Esophagus (tissue), 2 donors: ENCODE results near the gene DGKG. TPM values are rescaled to one million over a fixed set of nuclear protein-coding genes. Genes with fewer than 3 reads are reported as not detected.
A peak's percentile ranks its signal among the peaks of the same experiment; 100 is the strongest.

ENCODE experiments used
- H3K27ac ChIP-seq, 2 donors: one replicate each; pipeline ENCODE4 v1.5.1; 2013; ENCODE audit warnings: low read depth in 2 of 2, mild to moderate bottlenecking in 2 of 2, inconsistent platforms in 1 of 2, low read length in 1 of 2, moderate library complexity in 1 of 2
- H3K27me3 ChIP-seq, 2 donors: one replicate each; pipeline ENCODE4 v1.6.1; 2013; ENCODE audit warnings: low read length in 2 of 2, control low read depth in 1 of 2, mild to moderate bottlenecking in 1 of 2; ENCODE audit not compliant: insufficient read depth in 2 of 2, control insufficient read depth in 1 of 2
- H3K36me3 ChIP-seq, 2 donors: one replicate each; pipeline ENCODE4 v1.6.1; 2013; ENCODE audit warnings: low read length in 1 of 2; ENCODE audit not compliant: control insufficient read depth in 2 of 2, insufficient read depth in 2 of 2
- H3K4me1 ChIP-seq, 2 donors: one replicate each; pipeline ENCODE4 v1.6.1; 2013; ENCODE audit warnings: low read length in 1 of 2; ENCODE audit not compliant: control insufficient read depth in 2 of 2, insufficient read depth in 2 of 2
- H3K4me3 ChIP-seq, 2 donors: one replicate each; pipeline ENCODE4 v1.5.1; 2013; ENCODE audit warnings: low read length in 2 of 2, mild to moderate bottlenecking in 2 of 2, low read depth in 1 of 2, moderate library complexity in 1 of 2
- H3K9me3 ChIP-seq, 2 donors: one replicate each; pipeline ENCODE4 v1.6.1; 2013; ENCODE audit warnings: mild to moderate bottlenecking in 2 of 2, low read depth in 1 of 2, low read length in 1 of 2, moderate library complexity in 1 of 2; ENCODE audit not compliant: control insufficient read depth in 2 of 2, insufficient read depth in 1 of 2
- WGBS, 2 donors: extraction: QIAGEN DNeasy Blood & Tissue Kit; methylation state at CpG; one replicate each; pipeline ENCODE4 v1.1.7; 2013; 5-methylcytosine and 5-hydroxymethylcytosine counted together
- polyA plus RNA-seq, 2 donors: library from polyadenylated mRNA; stranded (reverse); fragments of 200-250 nt; gene quantifications; one replicate each; pipeline ENCODE4 v1.2.3, GENCODE V29; 2013
- donor health status: healthy with polysubstance abuse.
- donor health status: Bipolar disorder and iron deficiency.

DGKG gene
- polyA plus RNA-seq, 2 donors = 0.88 to 1.6 TPM

DNA sequence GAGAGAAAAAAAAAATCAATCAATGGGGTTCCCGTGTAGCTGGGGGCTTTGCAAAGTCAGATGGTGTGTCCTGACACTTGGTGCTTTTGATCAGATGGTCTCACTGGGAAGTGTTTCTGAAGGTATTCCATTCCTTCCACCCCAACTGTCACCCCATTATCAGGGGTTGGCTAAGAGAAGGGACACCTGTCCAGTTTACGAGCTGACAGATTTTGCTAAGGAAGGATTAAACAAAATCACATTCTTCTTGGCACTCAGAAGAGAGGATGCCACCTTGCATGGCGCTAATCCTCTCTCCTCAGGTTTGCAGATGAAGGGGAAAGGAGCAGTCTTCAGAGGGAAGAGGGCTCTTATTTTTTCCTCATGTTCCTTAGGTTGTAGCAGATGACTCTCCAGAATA lies 149.4 kb downstream of the DGKG start:
- Histone ChIP-seq H3K27ac (no peak overlapping the region), H3K4me1 (peaks cover 4 to 18% of the 10 kb centered on the region in 2 donors), H3K36me3 (no peaks in the 10 kb centered on the region), H3K4me3 (no peak overlapping the region), H3K27me3 (no peaks in the 10 kb centered on the region), H3K9me3 (no peaks in the 10 kb centered on the region)
- WGBS, 2 donors = 91 to 92% methylated on average over 3 of the region's 3 CpGs

- no peak overlapping the region for H3K4me3 ChIP-seq
- no peaks in the 10 kb centered on the region for H3K36me3 ChIP-seq
- H3K4me1 ChIP-seq = peaks cover 4 to 18% of the 10 kb centered on the region in 2 donors
- no peaks in the 10 kb centered on the region for H3K9me3 ChIP-seq
- H3K27ac ChIP-seq = peak overlapping the region; percentile 66 to 80
- WGBS, 2 donors = 57 to 76% methylated on average over 9 of the region's 9 CpGs
- H3K27me3 ChIP-seq = no peaks in the 10 kb centered on the region
Observed at GRCh38 chr3:186210852-186211500, 151.1 kb downstream of the DGKG start.

GRCh38 chr3:186209810-186210752 lies 152.0 kb downstream of the DGKG start:
- Histone ChIP-seq H3K36me3 (no peaks in the 10 kb centered on the region), H3K9me3 (no peaks in the 10 kb centered on the region), H3K4me3 (no peak overlapping the region), H3K27ac (peak overlapping the region; percentile 66 to 80), H3K27me3 (no peaks in the 10 kb centered on the region), H3K4me1 (peaks cover 4 to 18% of the 10 kb centered on the region in 2 donors)
- WGBS, 2 donors = 17 to 20% methylated on average over 20 of the region's 20 CpGs

- 93 to 95% methylated on average over 8 of the region's 8 CpGs for WGBS, 2 donors
- Histone ChIP-seq H3K27ac (no peak overlapping the region), H3K4me3 (no peak overlapping the region), H3K27me3 (no peaks in the 10 kb centered on the region), H3K4me1 (peaks cover 4 to 18% of the 10 kb centered on the region in 2 donors), H3K36me3 (no peaks in the 10 kb centered on the region), H3K9me3 (no peaks in the 10 kb centered on the region)
Observed at GRCh38 chr3:186208296-186208989, 153.6 kb downstream of the DGKG start.

- no peaks in the 10 kb centered on the region for H3K9me3 ChIP-seq
- H3K4me3 ChIP-seq = no peak overlapping the region
- no peaks in the 10 kb centered on the region for H3K36me3 ChIP-seq
- H3K4me1 ChIP-seq = peaks cover 4 to 18% of the 10 kb centered on the region in 2 donors
- no peak overlapping the region for H3K27ac ChIP-seq
- WGBS, 2 donors = 74 to 78% methylated on average over 3 of the region's 3 CpGs
- H3K27me3 ChIP-seq = no peaks in the 10 kb centered on the region
Observed at GRCh38 chr3:186207515-186207914, 154.5 kb downstream of the DGKG start.

DNA sequence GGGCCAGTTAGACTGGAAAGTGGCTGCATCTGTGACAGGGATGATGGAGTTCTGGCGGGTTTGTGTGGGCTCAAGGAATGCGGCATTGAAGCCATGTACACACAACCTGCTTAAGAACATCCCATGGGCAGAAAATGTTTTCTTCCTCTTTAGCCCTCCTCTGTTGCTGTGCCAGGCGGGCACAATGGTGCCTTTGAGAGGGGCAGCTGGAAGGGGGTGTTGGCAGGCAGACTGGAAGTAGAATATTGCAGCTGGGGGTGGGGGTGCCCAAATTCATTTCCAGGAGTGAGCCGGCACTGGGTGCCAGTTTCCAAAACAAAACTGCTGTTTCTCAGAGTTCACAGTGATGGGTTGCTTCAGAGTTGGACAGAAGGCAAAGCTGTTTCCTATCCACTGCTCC lies 161.3 kb downstream of the DGKG start:
- Histone ChIP-seq H3K9me3 (no peaks in the 10 kb centered on the region), H3K27ac (no peak overlapping the region), H3K36me3 (no peaks in the 10 kb centered on the region), H3K4me3 (no peak overlapping the region), H3K27me3 (no peaks in the 10 kb centered on the region), H3K4me1 (no peaks in the 10 kb centered on the region)
- WGBS, 2 donors = 86 to 87% methylated on average over 4 of the region's 4 CpGs

- no peaks in the 10 kb centered on the region for H3K36me3 ChIP-seq
- H3K9me3 ChIP-seq = no peaks in the 10 kb centered on the region
- H3K4me3 ChIP-seq = no peak overlapping the region
- 88 to 89% methylated on average over 2 of the region's 2 CpGs for WGBS, 2 donors
- no peak overlapping the region for H3K27ac ChIP-seq
- H3K27me3 ChIP-seq = no peaks in the 10 kb centered on the region
- peaks cover 0 to 5% of the 10 kb centered on the region in 2 donors for H3K4me1 ChIP-seq
Observed at GRCh38 chr3:186198442-186198841, 163.6 kb downstream of the DGKG start.

DNA sequence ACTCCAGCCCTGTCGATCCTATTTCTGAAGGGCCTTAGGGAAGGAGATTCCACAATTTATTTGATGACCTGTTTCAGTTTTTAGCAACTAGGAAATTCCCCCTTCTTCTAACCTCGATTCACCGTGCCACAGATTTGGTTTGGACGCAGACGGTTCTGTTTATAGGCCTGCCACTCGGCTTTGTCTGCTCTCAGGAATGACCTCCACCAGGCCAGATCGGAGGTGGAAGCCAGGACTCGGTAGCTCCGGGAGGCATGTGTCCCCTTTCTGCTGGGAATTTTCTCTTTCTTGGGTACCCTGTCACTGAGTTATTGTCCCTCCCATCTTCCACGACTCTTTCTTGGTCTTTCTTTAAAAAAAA lies 167.6 kb downstream of the DGKG start:
- Histone ChIP-seq H3K4me3 (no peak overlapping the region), H3K36me3 (no peaks in the 10 kb centered on the region), H3K4me1 (peaks cover 0 to 5% of the 10 kb centered on the region in 2 donors), H3K27me3 (no peaks in the 10 kb centered on the region), H3K9me3 (no peaks in the 10 kb centered on the region), H3K27ac (no peak overlapping the region)
- 31 to 35% methylated on average over 10 of the region's 10 CpGs for WGBS, 2 donors

- H3K4me1 ChIP-seq = peaks cover 0 to 5% of the 10 kb centered on the region in 2 donors
- H3K27me3 ChIP-seq = no peaks in the 10 kb centered on the region
- no peaks in the 10 kb centered on the region for H3K36me3 ChIP-seq
- H3K9me3 ChIP-seq = no peaks in the 10 kb centered on the region
- no peak overlapping the region for H3K27ac ChIP-seq
- peak overlapping the region; percentile 26 to 28 for H3K4me3 ChIP-seq
- WGBS, 2 donors = 14 to 15% methylated on average over 71 to 75 of the region's 75 CpGs
Observed at GRCh38 chr3:186193534-186194450, 168.2 kb downstream of the DGKG start.
